K562 (cell line): ENCODE data around the gene SPANXA2. TPM values are rescaled to one million over a fixed set of nuclear protein-coding genes. Genes with fewer than 3 reads are reported as not detected.

Source experiments
- ATAC-seq: fragments of 200-7000 bp; cut with Tn5 transposase; 3 replicates; pipeline ENCODE4 v1.9.1; 2020; ENCODE audit warnings: moderate library complexity
- BruUV-seq: library from RNA; stranded (reverse); fragments of 400-500 nt; replicated peaks from 2 replicates; lab custom pipeline; 2021; lab: Mats Ljungman, UMichigan
- CTCF ChIA-PET: fragments of 300-600 bp; formaldehyde crosslinking; extraction: SDS; loops from one replicate; lab custom pipeline; 2021; ENCODE audit warnings: low intra/inter-chr PET ratio; lab: Yijun Ruan, JAX
- POLR2A ChIA-PET: fragments of 300-600, 350-650 bp; sonication (Branson Sonifier 250); formaldehyde crosslinking; extraction: SDS; loops from one replicate; lab custom pipeline; 2021; ENCODE audit warnings: antibody characterized with exemption, inconsistent platforms; lab: Yijun Ruan, JAX
- DNase-seq, 4 experiments: peaks; one replicate each; pipeline versions ENCODE4 v3.0.0 to v3.0.0-alpha.2; 2011 to 2018; ENCODE audit warnings: low spot score in 3 of 4, mixed read lengths in 3 of 4; ENCODE audit errors: extremely low read depth in 1 of 4
- FAIRE-seq: peaks from 2 replicates; lab custom pipeline; 2011; peaks lifted over from hg19 to GRCh38; lab: Jason Lieb, UNC
- H2AFZ ChIP-seq: 2 replicates; pipeline ENCODE4 v1.6.0; 2011; ENCODE audit warnings: low read depth, low read length, control low read depth, inconsistent platforms
- H3K27ac ChIP-seq: fragments of 200-600 bp; 3 replicates; pipeline ENCODE4 v1.8.0; 2011; ENCODE audit warnings: low read depth, mild to moderate bottlenecking, control low read depth, inconsistent platforms, low read length, moderate library complexity, mixed read lengths; ENCODE audit errors: extremely low read depth
- H3K27me3 ChIP-seq, 2 experiments: fragments of 300-600 bp in 1 of 2; 2 replicates in 1 of 2; 3 replicates in 1 of 2; pipeline versions ENCODE4 v1.6.0 to v1.8.0; 2011; ENCODE audit warnings: inconsistent platforms in 2 of 2, low read length in 2 of 2, mild to moderate bottlenecking in 1 of 2, mixed read lengths in 1 of 2, moderate library complexity in 1 of 2; ENCODE audit not compliant: control insufficient read depth in 2 of 2, insufficient read depth in 2 of 2
- H3K36me3 ChIP-seq: fragments of 300-600 bp; 3 replicates; pipeline ENCODE4 v1.8.0; 2011; ENCODE audit warnings: mild to moderate bottlenecking, low read length, inconsistent platforms; ENCODE audit not compliant: control insufficient read depth, insufficient read depth
- H3K4me1 ChIP-seq, 2 experiments: fragments of 200-600 bp in 1 of 2; replicated peaks in 1 of 2; 2 replicates in 1 of 2; 3 replicates in 1 of 2; pipeline versions ENCODE4 v1.5.1 to v1.8.0; 2011; ENCODE audit warnings: inconsistent platforms in 2 of 2, low read length in 2 of 2, mild to moderate bottlenecking in 1 of 2, mixed read lengths in 1 of 2, moderate library complexity in 1 of 2; ENCODE audit not compliant: control insufficient read depth in 2 of 2, insufficient read depth in 2 of 2
- H3K4me2 ChIP-seq: 2 replicates; pipeline ENCODE4 v1.6.1; 2011; ENCODE audit warnings: low read length, control low read depth, inconsistent platforms, mixed read lengths; ENCODE audit not compliant: insufficient read depth
- H3K4me3 ChIP-seq: fragments of 200-600 bp; sonication (generic), shearing (Covaris generic); 2 replicates; pipeline ENCODE4 v1.5.1; 2016; ENCODE audit warnings: control low read depth, inconsistent platforms
- H3K79me2 ChIP-seq: fragments of 200-600 bp; 3 replicates; pipeline ENCODE4 v1.8.0; 2011; ENCODE audit warnings: low read length, inconsistent platforms; ENCODE audit not compliant: control insufficient read depth, insufficient read depth
- H3K9ac ChIP-seq, 2 experiments: 2 replicates each; pipeline versions ENCODE4 v1.6.0 to v1.6.1; 2011; ENCODE audit warnings: low read depth in 2 of 2, low read length in 2 of 2, control low read depth in 1 of 2, inconsistent platforms in 1 of 2, mild to moderate bottlenecking in 1 of 2, mixed read lengths in 1 of 2; ENCODE audit not compliant: insufficient read depth in 1 of 2
- H3K9me1 ChIP-seq: one replicate; pipeline ENCODE4 v1.6.0; 2011; ENCODE audit warnings: inconsistent platforms, mild to moderate bottlenecking, low read length, moderate library complexity; ENCODE audit not compliant: control insufficient read depth, insufficient read depth
- H3K9me3 ChIP-seq: replicated peaks from 2 replicates; pipeline ENCODE4 v1.5.1; 2011; ENCODE audit warnings: low read depth, low read length, inconsistent platforms; ENCODE audit not compliant: control insufficient read depth, insufficient read depth
- H4K20me1 ChIP-seq: replicated peaks from 2 replicates; pipeline ENCODE4 v1.6.1; 2011; ENCODE audit warnings: low read length, inconsistent platforms, mixed read lengths; ENCODE audit not compliant: control insufficient read depth, insufficient read depth
- ATF2 ChIP-seq: sonication (generic); formaldehyde crosslinking; IDR thresholded peaks from 2 replicates; pipeline ENCODE4 v1.8.1; 2022; ENCODE audit warnings: missing genetic modification reagents
- ILK ChIP-seq: fragments of 450-650 bp; IDR thresholded peaks from 2 replicates; pipeline ENCODE4 v1.6.1; 2016; ENCODE audit warnings: missing genetic modification characterization, low read depth, mild to moderate bottlenecking, missing compliant biosample characterization, moderate library complexity, borderline replicate concordance
- SP1 ChIP-seq: sonication (generic); formaldehyde crosslinking; IDR thresholded peaks from 2 replicates; pipeline ENCODE4 v1.8.1; 2022; ENCODE audit warnings: mild to moderate bottlenecking, missing genetic modification reagents
- TRIM24 ChIP-seq, 2 experiments: fragments of 450-650 bp; IDR thresholded peaks; 2 replicates each; pipeline ENCODE4 v1.6.1; 2016
- XRCC3 ChIP-seq: fragments of 450-650 bp; IDR thresholded peaks from 2 replicates; pipeline ENCODE4 v1.6.1; 2017; ENCODE audit warnings: mild to moderate bottlenecking, moderate library complexity
- ZNF184 ChIP-seq: sonication (generic); formaldehyde crosslinking; IDR thresholded peaks from 2 replicates; pipeline ENCODE4 v1.5.0; 2020; ENCODE audit warnings: missing genetic modification reagents
- ZNF354B ChIP-seq: fragments of 250-450 bp; sonication (Bioruptor Pico); IDR thresholded peaks from 2 replicates; pipeline ENCODE4 v1.4.0; 2020
- in situ Hi-C: fragments of 300-500 bp; cut with MboI; formaldehyde crosslinking; loops from 4 replicates; pipeline ENCODE4 v1.15.0; 2018; ENCODE audit warnings: inconsistent platforms, mixed read lengths
- intact Hi-C: fragments of 100-400 bp; cut with micrococcal nuclease; formaldehyde crosslinking; loops from 2 replicates; pipeline ENCODE4 v1.14.2; 2022
- polyA plus RNA-seq, 8 experiments: library from polyadenylated mRNA; depleted of rRNA in 4 of 8; stranded (reverse) in 5 of 8; unstranded in 3 of 8; fragments of >200 nt; fragmentation: Nextera tagmentation in 2 of 8; fragmentation: Illumina TruSeq in 1 of 8; extraction: Ambion mirVana in 2 of 8; extraction: Trizol in 1 of 8; gene quantifications; 2 replicates each; pipeline versions ENCODE4 v1.2.1 to v1.2.3, GENCODE V29; 2011 to 2014; ENCODE audit warnings: inconsistent platforms in 1 of 8, missing spikeins in 1 of 8
- total RNA-seq, 7 experiments: library from RNA; depleted of rRNA in 6 of 7; stranded (reverse); fragments of >200 nt in 6 of 7; fragmentation: Illumina TruSeq in 2 of 7; extraction: Trizol in 2 of 7; gene quantifications; 2 replicates each; pipeline versions ENCODE4 v1.2.1 to v1.2.3, GENCODE V29; 2011 to 2021; ENCODE audit warnings: low replicate concordance in 1 of 7

SPANXA2 gene
- total and polyA plus RNA-seq, 9 of the 15 experiments (the other 6 are each of a cell fraction or from before 2014, with no cell fraction given) = 0.17 to 0.22 TPM; not detected in 7

GRCh38 chrX:141632124-141632523 lies 42.6 kb downstream of the SPANXA2 start:
- POLR2A ChIA-PET = no interaction called here
- intact Hi-C loops (no loop called here), in situ Hi-C loops (no loop called here)
- no peak for FAIRE-seq
- no peaks in the 10 kb centered on the region for H3K4me1 ChIP-seq
- BruUV-seq = no TSS peak
- no peaks in the 10 kb centered on the region for H3K9me3 ChIP-seq
- no peak overlapping the region for H3K4me2 ChIP-seq
- no peak for TF ChIP-seq ATF2 (CRISPR knock-in tag)
- no peak for TF ChIP-seq TRIM24 (IDR thresholded peaks at IDR 0.05)
- no peak for TF ChIP-seq ILK (tag)
- TF ChIP-seq ZNF354B (CRISPR knock-in tag) = no peak
- TF ChIP-seq ZNF184 (CRISPR knock-in tag) = no peak
- no peak for TF ChIP-seq SP1
- TF ChIP-seq XRCC3 = no peak
- no peak overlapping the region for H3K9ac ChIP-seq
- H3K4me3 ChIP-seq = no peak overlapping the region
- ATAC-seq = no peak
- no peak for DNase-seq
- no peaks in the 10 kb centered on the region for H3K79me2 ChIP-seq
- no peaks in the 10 kb centered on the region for H3K27me3 ChIP-seq
- H3K27ac ChIP-seq = no peak overlapping the region
- CTCF ChIA-PET = no interaction called here
- H3K9me1 ChIP-seq = no peaks in the 10 kb centered on the region
- H3K36me3 ChIP-seq = no peaks in the 10 kb centered on the region
- H2AFZ ChIP-seq = no peak overlapping the region
- H4K20me1 ChIP-seq = no peaks in the 10 kb centered on the region
